Astrocyte (in vitro differentiated cells and primary cell): ENCODE results near the gene TBX18. TPM values are rescaled to one million over a fixed set of nuclear protein-coding genes. Genes with fewer than 3 reads are reported as not detected.

Source experiments
- DNase-seq: peaks from one replicate; pipeline ENCODE4 v3.0.0-alpha.2; 2010; ENCODE audit warnings: low read depth
- FAIRE-seq: peaks from 2 replicates; lab custom pipeline; 2011; peaks lifted over from hg19 to GRCh38; lab: Jason Lieb, UNC
- H2AFZ ChIP-seq: 2 replicates; pipeline ENCODE4 v1.6.0; 2012; ENCODE audit warnings: low read depth, low read length, inconsistent platforms
- H3K27ac ChIP-seq: 2 replicates; pipeline ENCODE4 v1.5.1; 2011; ENCODE audit warnings: low read depth, low read length, inconsistent platforms
- H3K27me3 ChIP-seq: 2 replicates; pipeline ENCODE4 v1.6.0; 2011; ENCODE audit warnings: low read length, inconsistent platforms; ENCODE audit not compliant: insufficient read depth
- H3K36me3 ChIP-seq: 2 replicates; pipeline ENCODE4 v1.5.1; 2011; ENCODE audit warnings: low read length, inconsistent platforms; ENCODE audit not compliant: insufficient read depth
- H3K4me1 ChIP-seq: 2 replicates; pipeline ENCODE4 v1.5.1; 2011; ENCODE audit warnings: low read length, inconsistent platforms; ENCODE audit not compliant: insufficient read depth
- H3K4me2 ChIP-seq: 2 replicates; pipeline ENCODE4 v1.6.0; 2012; ENCODE audit warnings: low read length, inconsistent platforms
- H3K4me3 ChIP-seq: 2 replicates; pipeline ENCODE4 v1.5.1; 2011; ENCODE audit warnings: low read depth, mild to moderate bottlenecking, low read length, inconsistent platforms; ENCODE audit not compliant: insufficient read depth
- H3K79me2 ChIP-seq: 2 replicates; pipeline ENCODE4 v1.6.0; 2012; ENCODE audit warnings: mild to moderate bottlenecking, low read length, inconsistent platforms; ENCODE audit not compliant: insufficient read depth
- H3K9ac ChIP-seq: 2 replicates; pipeline ENCODE4 v1.6.0; 2012; ENCODE audit warnings: mild to moderate bottlenecking, low read length, inconsistent platforms
- H3K9me3 ChIP-seq: 2 replicates; pipeline ENCODE4 v1.5.1; 2012; ENCODE audit warnings: low read depth, mild to moderate bottlenecking, low read length, inconsistent platforms; ENCODE audit not compliant: insufficient read depth
- H4K20me1 ChIP-seq: 2 replicates; pipeline ENCODE4 v1.6.0; 2012; ENCODE audit warnings: low read length, inconsistent platforms; ENCODE audit not compliant: insufficient read depth
- H3K27ac Mint-ChIP-seq: one replicate; pipeline ENCODE4 v1.8.0; 2021; ENCODE audit warnings: mild to moderate bottlenecking, mixed read lengths; ENCODE audit not compliant: unreplicated experiment
- H3K27me3 Mint-ChIP-seq: one replicate; pipeline ENCODE4 v1.8.0; 2021; ENCODE audit warnings: low read depth, mixed read lengths; ENCODE audit not compliant: unreplicated experiment
- H3K36me3 Mint-ChIP-seq: one replicate; pipeline ENCODE4 v1.8.0; 2021; ENCODE audit warnings: low read depth, mixed read lengths; ENCODE audit not compliant: unreplicated experiment
- H3K4me1 Mint-ChIP-seq: one replicate; pipeline ENCODE4 v1.8.0; 2021; ENCODE audit warnings: low read depth, mixed read lengths; ENCODE audit not compliant: unreplicated experiment
- H3K4me3 Mint-ChIP-seq: one replicate; pipeline ENCODE4 v1.8.0; 2021; ENCODE audit warnings: mild to moderate bottlenecking, moderate library complexity, mixed read lengths; ENCODE audit not compliant: unreplicated experiment
- H3K9me3 Mint-ChIP-seq: one replicate; pipeline ENCODE4 v1.8.0; 2021; ENCODE audit warnings: mild to moderate bottlenecking, mixed read lengths; ENCODE audit not compliant: unreplicated experiment
- EZH2 ChIP-seq: IDR thresholded peaks from 2 replicates; pipeline ENCODE4 v1.6.1; 2012; ENCODE audit warnings: mild to moderate bottlenecking, low read length, inconsistent platforms; ENCODE audit not compliant: insufficient read depth
- total RNA-seq: library from RNA; stranded (reverse); gene quantifications from 2 replicates; pipeline ENCODE4 v1.2.1, GENCODE V29; 2021
- TF ChIP-seq, protein P1 (sequence below): IDR thresholded peaks from 2 replicates; pipeline ENCODE4 v1.5.1; 2011; ENCODE audit warnings: low read depth, mild to moderate bottlenecking, inconsistent platforms, low read length, moderate library complexity; ENCODE audit not compliant: insufficient read depth

The TBX18 gene
- total RNA-seq, 1 donor from 2014 or later: 12.5 TPM

DNA sequence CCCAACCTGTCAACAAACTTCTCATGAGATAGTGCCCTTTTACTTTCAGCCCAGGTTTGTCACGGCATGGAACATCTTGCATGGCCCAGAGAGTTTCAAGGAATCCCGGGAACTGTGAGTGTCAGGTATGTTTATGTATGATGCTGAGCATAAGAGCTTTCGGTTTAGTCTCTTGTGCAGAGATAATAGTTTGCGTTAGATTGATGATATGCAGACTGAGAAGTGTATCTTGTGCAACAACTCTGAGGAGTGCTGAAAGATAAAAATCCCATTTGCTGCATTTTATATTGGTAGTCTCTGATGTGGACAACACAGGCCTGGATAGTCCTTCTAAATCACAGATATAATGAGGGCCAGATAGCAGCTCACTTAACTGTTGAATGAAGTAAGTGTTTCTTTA, 99.0 kb downstream of the TBX18 start:
- Mint-ChIP-seq H3K9me3 (no peaks in the 10 kb centered on the region), H3K27ac (no peak overlapping the region), H3K4me1 (peaks cover 8% of the 10 kb centered on the region), H3K36me3 (no peaks in the 10 kb centered on the region), H3K27me3 (no peaks in the 10 kb centered on the region), H3K4me3 (no peak overlapping the region)
- Histone ChIP-seq H3K9me3 (no peaks in the 10 kb centered on the region), H3K27ac (no peak overlapping the region), H3K9ac (no peak overlapping the region), H2AFZ (no peak overlapping the region), H3K36me3 (no peaks in the 10 kb centered on the region), H3K4me3 (no peak overlapping the region), H3K4me2 (no peak overlapping the region), H4K20me1 (no peaks in the 10 kb centered on the region), H3K79me2 (no peaks in the 10 kb centered on the region), H3K4me1 (no peaks in the 10 kb centered on the region), H3K27me3 (no peaks in the 10 kb centered on the region)
- no peak for DNase-seq
- TF ChIP-seq, protein P1, sequence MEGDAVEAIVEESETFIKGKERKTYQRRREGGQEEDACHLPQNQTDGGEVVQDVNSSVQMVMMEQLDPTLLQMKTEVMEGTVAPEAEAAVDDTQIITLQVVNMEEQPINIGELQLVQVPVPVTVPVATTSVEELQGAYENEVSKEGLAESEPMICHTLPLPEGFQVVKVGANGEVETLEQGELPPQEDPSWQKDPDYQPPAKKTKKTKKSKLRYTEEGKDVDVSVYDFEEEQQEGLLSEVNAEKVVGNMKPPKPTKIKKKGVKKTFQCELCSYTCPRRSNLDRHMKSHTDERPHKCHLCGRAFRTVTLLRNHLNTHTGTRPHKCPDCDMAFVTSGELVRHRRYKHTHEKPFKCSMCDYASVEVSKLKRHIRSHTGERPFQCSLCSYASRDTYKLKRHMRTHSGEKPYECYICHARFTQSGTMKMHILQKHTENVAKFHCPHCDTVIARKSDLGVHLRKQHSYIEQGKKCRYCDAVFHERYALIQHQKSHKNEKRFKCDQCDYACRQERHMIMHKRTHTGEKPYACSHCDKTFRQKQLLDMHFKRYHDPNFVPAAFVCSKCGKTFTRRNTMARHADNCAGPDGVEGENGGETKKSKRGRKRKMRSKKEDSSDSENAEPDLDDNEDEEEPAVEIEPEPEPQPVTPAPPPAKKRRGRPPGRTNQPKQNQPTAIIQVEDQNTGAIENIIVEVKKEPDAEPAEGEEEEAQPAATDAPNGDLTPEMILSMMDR: no peak
- no peak for TF ChIP-seq EZH2
- FAIRE-seq: no peak

DNA sequence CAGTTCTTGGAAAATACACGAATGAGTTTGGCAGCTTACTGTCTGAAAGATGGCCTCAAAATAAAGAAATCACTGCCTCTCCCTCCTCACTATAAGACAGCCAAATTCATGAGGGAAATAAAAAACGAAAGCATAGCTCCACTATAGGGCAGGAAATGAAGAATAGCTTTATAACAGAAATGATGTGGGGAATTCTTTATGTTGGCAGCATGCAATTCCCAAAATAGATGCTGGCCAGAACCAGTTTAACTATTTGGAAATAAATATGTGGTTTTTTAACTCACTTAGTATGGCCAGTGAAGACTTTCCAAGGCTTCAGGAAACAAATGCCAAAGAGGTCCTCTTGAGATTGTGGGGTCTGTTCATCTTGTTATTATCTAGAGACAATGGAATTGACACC, 100.5 kb downstream of the TBX18 start:
- no peaks in the 10 kb centered on the region for H3K27me3 Mint-ChIP-seq

DNA sequence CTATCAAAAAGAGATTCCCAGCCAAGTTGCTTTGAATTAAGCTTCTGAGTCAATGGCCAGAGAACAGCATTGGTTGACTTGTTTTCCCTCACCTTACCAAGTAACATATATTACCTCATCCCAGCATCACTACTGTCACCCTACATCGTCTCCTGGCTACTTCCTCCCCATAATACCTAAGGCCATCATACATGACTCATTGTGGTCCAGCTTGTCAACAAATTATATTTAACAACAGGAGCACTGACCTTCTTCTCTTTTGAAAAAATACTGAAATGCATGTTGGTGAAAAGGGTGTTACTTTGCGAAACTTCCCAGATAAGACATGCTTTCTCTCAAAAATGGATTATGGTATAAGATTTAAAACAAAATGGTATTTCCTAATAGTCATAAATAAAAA, 106.9 kb downstream of the TBX18 start:
- H3K27ac Mint-ChIP-seq: no peak overlapping the region
- no peak overlapping the region for H3K4me3 ChIP-seq
- no peaks in the 10 kb centered on the region for H3K27me3 Mint-ChIP-seq
- H3K36me3 ChIP-seq: no peaks in the 10 kb centered on the region
- H3K27me3 ChIP-seq: no peaks in the 10 kb centered on the region
- no peaks in the 10 kb centered on the region for H3K79me2 ChIP-seq
- peaks cover 2% of the 10 kb centered on the region for H3K36me3 Mint-ChIP-seq
- H3K4me2 ChIP-seq: no peak overlapping the region
- H3K9me3 ChIP-seq: no peaks in the 10 kb centered on the region
- no peak overlapping the region for H2AFZ ChIP-seq
- FAIRE-seq: no peak
- TF ChIP-seq EZH2: no peak
- TF ChIP-seq, protein P1: no peak
- no peaks in the 10 kb centered on the region for H4K20me1 ChIP-seq
- H3K4me3 Mint-ChIP-seq: no peak overlapping the region
- H3K9me3 Mint-ChIP-seq: peaks cover 2% of the 10 kb centered on the region
- H3K4me1 Mint-ChIP-seq: peaks cover 9% of the 10 kb centered on the region
- no peak overlapping the region for H3K27ac ChIP-seq
- H3K9ac ChIP-seq: no peak overlapping the region
- DNase-seq: no peak
- H3K4me1 ChIP-seq: peaks cover 4% of the 10 kb centered on the region

More for the DNA sequence above, 100.5 kb downstream of the TBX18 start:
- Histone ChIP-seq H3K4me1 (no peaks in the 10 kb centered on the region), H3K36me3 (no peaks in the 10 kb centered on the region), H3K4me3 (no peak overlapping the region), H3K9me3 (no peaks in the 10 kb centered on the region), H3K27me3 (no peaks in the 10 kb centered on the region), H3K9ac (no peak overlapping the region), H4K20me1 (no peaks in the 10 kb centered on the region), H3K79me2 (no peaks in the 10 kb centered on the region), H2AFZ (no peak overlapping the region), H3K4me2 (no peak overlapping the region), H3K27ac (no peak overlapping the region)
- TF ChIP-seq, protein P1: no peak
- TF ChIP-seq EZH2: no peak
- no peaks in the 10 kb centered on the region for H3K36me3 Mint-ChIP-seq
- DNase-seq (peak; percentile 9), FAIRE-seq (no peak)
- H3K9me3 Mint-ChIP-seq: no peaks in the 10 kb centered on the region
- H3K4me3 Mint-ChIP-seq: no peak overlapping the region
- H3K27ac Mint-ChIP-seq: no peak overlapping the region
- H3K4me1 Mint-ChIP-seq: peaks cover 8% of the 10 kb centered on the region
